Activated naive CD4-positive, alpha-beta T cell treated with anti-CD3 and anti-CD28 coated beads, Interleukin-2, amount 10 ng/mL, durations not matched to agents 7 days and 5 days (primary cell): Measurements from ENCODE around the gene HUNK.

Experiments used
- CTCF ChIA-PET: fragments of 350-600 bp; sonication (Branson Sonifier 250); formaldehyde crosslinking; loops from one replicate; lab custom pipeline; 2021; ENCODE audit warnings: antibody characterized with exemption; lab: Charles Lee
- DNase-seq: peaks from one replicate; pipeline ENCODE4 v3.0.0-alpha.2; 2020
- H3K27ac Mint-ChIP-seq: one replicate; pipeline ENCODE4 v1.8.0; 2021; ENCODE audit warnings: mild to moderate bottlenecking, moderate library complexity, mixed read lengths
- H3K27me3 Mint-ChIP-seq: one replicate; pipeline ENCODE4 v1.8.0; 2021; ENCODE audit warnings: mild to moderate bottlenecking, mixed read lengths
- H3K36me3 Mint-ChIP-seq: one replicate; pipeline ENCODE4 v1.8.0; 2021; ENCODE audit warnings: mixed read lengths
- H3K4me1 Mint-ChIP-seq: one replicate; pipeline ENCODE4 v1.8.0; 2021; ENCODE audit warnings: mixed read lengths
- H3K4me3 Mint-ChIP-seq: one replicate; pipeline ENCODE4 v1.8.0; 2021; ENCODE audit warnings: mild to moderate bottlenecking, moderate library complexity, mixed read lengths
- H3K9me3 Mint-ChIP-seq: one replicate; pipeline ENCODE4 v1.8.0; 2021; ENCODE audit warnings: mixed read lengths

The HUNK gene

DNA sequence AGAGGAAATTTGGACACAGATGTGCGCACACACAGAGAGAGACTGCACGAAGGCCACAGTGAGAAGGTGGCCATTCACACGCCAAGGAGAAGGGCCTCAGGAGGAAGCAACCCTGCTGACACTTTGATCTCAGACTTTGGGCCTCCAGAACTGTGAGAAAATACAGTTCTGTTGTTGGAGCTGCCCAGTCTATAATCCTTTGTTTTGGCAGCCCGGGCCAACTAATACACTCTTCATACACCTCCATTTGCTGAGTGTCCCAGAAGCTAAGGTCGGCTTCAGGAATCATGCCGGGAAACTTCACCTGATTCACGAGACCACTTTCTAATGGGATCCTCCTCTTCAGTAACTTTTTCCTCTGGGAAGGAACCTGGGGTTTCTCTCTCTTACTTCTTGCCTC is 23.2 kb downstream of the HUNK start:
- Mint-ChIP-seq H3K36me3 (no peaks in the 10 kb centered on the region), H3K27me3 (peaks cover 6% of the 10 kb centered on the region), H3K4me1 (peaks cover 7% of the 10 kb centered on the region), H3K27ac (no peak overlapping the region), H3K4me3 (no peak overlapping the region), H3K9me3 (peaks cover 2% of the 10 kb centered on the region)
- CTCF ChIA-PET, result no interaction called here
- no peak for DNase-seq

DNA sequence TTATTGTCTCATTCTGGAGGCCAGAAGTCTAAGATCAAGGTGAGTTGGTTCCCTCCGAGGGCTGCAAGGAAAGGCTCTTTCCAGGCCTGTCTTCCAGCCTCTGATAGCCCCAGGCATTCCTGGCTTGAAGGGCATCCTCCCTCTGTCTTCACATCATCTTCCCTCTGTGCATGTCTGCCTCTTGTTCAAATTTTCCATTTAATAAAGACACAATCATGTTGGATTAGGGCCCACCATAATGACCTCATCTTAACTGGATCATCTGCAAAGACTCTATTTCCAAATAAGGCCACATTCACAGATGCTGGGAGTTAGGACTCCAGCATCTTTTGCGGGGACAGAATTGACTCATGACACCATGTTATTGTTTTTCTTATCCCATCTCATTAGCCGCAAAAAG is 24.5 kb downstream of the HUNK start:
- CTCF ChIA-PET, result interaction anchor here (0.6 kb wide), 1 partner anchor 851 kb away, joined by 3 read pairs; no protein-coding TSS in a partner anchor
- H3K4me3 Mint-ChIP-seq, result no peak overlapping the region

DNA sequence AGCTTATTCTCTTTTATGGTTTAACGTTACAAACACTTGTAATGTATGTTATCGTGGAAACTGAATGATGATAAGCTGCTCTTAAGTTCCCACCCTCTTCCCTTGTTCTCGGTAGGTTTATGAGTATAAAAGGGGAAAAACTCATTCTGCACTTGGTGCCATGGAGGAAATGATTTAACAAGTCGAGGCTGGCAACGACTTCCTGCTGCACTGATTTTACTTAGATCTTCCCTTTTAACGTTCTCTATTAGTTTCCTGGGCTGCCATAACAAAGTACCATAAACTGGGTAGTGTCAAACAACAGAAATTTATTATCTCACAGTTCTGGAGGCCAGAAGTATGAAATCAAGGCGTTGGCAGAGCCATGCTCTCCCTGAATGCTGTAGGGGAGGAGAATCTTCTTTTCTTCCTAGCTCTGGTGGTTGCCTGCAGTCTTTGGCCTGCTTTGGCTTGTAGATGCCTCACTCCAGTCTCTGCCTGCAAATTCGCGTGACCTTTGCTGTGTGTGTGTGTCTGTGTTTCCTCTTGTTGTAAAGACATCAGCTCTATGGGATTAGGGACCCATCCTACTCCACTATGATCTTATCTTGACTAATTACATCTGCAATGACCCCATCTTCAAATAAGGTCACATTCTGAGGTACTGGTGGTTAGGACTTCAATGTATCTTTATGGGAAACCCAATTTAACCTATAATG is 26.3 kb downstream of the HUNK start:
- CTCF ChIA-PET, result no interaction called here
- H3K27me3 Mint-ChIP-seq, result no peaks in the 10 kb centered on the region
- H3K4me1 Mint-ChIP-seq, result peaks cover 7% of the 10 kb centered on the region
- no peak for DNase-seq
- H3K4me3 Mint-ChIP-seq, result no peak overlapping the region
- peaks cover 2% of the 10 kb centered on the region for H3K9me3 Mint-ChIP-seq
- no peak overlapping the region for H3K27ac Mint-ChIP-seq
- H3K36me3 Mint-ChIP-seq, result no peaks in the 10 kb centered on the region

More for the DNA sequence above, 24.5 kb downstream of the HUNK start:
- H3K9me3 Mint-ChIP-seq, result peaks cover 2% of the 10 kb centered on the region
- peaks cover 6% of the 10 kb centered on the region for H3K27me3 Mint-ChIP-seq
- no peak for DNase-seq
- H3K4me1 Mint-ChIP-seq, result peaks cover 7% of the 10 kb centered on the region
- H3K36me3 Mint-ChIP-seq, result no peaks in the 10 kb centered on the region
- H3K27ac Mint-ChIP-seq, result no peak overlapping the region

DNA sequence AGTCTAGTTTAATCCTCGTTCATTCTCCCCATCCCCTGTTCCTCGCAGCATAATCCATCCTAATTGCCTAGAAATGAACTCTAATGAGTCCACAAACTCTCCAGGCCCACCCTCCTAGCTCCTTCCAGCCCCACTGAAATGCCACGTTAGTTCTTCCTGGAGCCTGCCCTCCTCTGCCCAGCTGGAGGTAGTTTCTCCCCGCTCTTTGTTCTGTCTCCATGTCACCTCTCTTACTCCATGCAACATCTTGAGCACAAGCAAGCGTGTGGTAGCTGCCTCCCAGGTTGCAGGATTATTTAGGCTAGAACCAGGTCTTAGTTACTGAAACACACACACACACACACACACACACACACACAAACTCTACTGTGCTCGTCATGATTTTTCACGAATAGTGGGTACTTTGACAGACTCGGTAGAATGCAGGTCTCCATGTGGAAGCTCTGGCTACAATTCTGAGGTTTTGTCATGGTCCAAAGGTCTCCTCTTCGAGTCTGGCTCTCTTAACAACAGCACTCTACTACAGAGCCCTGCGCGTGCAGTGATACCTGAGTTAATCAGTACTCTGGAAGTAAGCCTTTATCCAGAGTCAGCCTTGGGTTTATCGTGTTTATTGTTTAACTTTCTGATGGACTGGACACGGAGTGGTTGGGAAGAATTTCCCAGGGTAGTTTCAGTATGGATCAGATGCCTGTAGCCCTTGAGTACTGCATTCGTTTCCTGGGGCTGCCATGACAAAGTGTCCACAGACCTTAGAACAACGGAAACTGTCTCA is 27.5 kb downstream of the HUNK start:
- no peaks in the 10 kb centered on the region for H3K36me3 Mint-ChIP-seq
- no peaks in the 10 kb centered on the region for H3K27me3 Mint-ChIP-seq
- H3K27ac Mint-ChIP-seq, result no peak overlapping the region
- DNase-seq, result no peak
- H3K4me1 Mint-ChIP-seq, result peaks cover 7% of the 10 kb centered on the region
- CTCF ChIA-PET, result no interaction called here
- H3K9me3 Mint-ChIP-seq, result peaks cover 2% of the 10 kb centered on the region
- no peak overlapping the region for H3K4me3 Mint-ChIP-seq

DNA sequence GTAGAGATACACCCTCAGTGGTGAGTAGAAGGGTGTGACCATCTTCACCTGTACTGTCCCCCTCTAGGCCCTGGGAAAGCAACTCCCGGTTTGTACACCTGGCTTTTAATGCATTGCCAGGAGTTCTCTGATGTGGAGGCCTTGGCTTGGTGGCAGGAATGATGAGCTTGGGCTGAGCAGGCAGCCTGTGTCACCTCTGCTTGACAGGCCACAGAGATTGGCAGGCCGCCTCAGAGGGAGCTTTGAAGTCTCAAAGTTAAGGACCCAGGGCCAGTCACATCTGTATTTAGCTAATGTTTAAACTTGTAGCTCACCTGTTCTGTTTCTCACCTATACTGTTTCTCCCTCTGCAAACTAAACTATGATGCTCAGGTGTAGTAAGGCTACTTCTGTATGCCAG is 28.5 kb downstream of the HUNK start:
- no peak overlapping the region for H3K4me3 Mint-ChIP-seq
- CTCF ChIA-PET, result no interaction called here
- H3K27me3 Mint-ChIP-seq, result no peaks in the 10 kb centered on the region
- peaks cover 2% of the 10 kb centered on the region for H3K9me3 Mint-ChIP-seq
- H3K4me1 Mint-ChIP-seq, result peaks cover 7% of the 10 kb centered on the region
- no peaks in the 10 kb centered on the region for H3K36me3 Mint-ChIP-seq
- no peak overlapping the region for H3K27ac Mint-ChIP-seq
- no peak for DNase-seq

DNA sequence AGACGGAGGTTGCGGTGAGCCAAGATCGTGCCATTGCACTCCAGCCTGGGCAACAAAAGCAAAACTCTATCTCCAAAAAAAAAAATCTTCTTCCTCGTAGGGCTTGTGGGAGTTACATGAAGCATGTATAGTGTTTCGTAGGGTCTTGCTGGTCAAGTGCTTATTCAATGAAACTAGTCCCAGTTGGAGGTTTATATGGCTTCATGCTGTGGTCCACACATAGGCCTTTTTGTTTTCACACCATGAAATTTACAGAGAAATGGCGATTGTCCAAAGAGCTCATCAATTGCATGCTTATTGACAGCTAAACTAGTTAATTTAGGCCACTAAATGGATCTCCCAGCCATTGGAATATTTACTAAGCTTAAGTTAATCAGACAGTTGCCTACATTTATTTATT is 29.6 kb downstream of the HUNK start:
- no peaks in the 10 kb centered on the region for H3K36me3 Mint-ChIP-seq
- H3K4me3 Mint-ChIP-seq, result no peak overlapping the region
- H3K27me3 Mint-ChIP-seq, result peaks cover 3% of the 10 kb centered on the region

DNA sequence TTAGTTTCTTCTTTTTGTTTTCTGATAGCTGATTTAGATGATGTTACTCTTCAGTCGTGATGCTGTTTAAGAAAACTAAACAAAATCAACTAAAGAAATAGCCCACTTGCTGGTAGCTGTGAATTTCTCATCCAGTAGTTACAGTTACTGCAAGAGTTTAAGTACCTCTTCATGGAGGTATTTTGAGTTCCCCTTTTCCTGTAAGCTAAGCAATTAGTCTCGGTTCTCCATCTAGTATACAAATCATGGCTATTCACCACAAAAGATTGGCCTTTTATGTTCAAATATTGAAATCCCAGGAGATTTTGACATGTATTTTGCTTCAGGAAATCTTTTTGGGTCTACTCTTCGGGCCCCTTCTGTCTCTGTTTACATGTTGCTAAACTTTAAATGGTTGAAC is 31.1 kb downstream of the HUNK start:
- Mint-ChIP-seq H3K4me1 (peaks cover 5% of the 10 kb centered on the region), H3K9me3 (peaks cover 2% of the 10 kb centered on the region), H3K4me3 (no peak overlapping the region), H3K27ac (no peak overlapping the region), H3K36me3 (no peaks in the 10 kb centered on the region), H3K27me3 (peaks cover 18% of the 10 kb centered on the region)
- CTCF ChIA-PET, result no interaction called here
- no peak for DNase-seq

More for the DNA sequence above, 29.6 kb downstream of the HUNK start:
- H3K27ac Mint-ChIP-seq, result no peak overlapping the region
- CTCF ChIA-PET, result no interaction called here
- peaks cover 7% of the 10 kb centered on the region for H3K4me1 Mint-ChIP-seq
- DNase-seq, result no peak
- peaks cover 2% of the 10 kb centered on the region for H3K9me3 Mint-ChIP-seq

DNA sequence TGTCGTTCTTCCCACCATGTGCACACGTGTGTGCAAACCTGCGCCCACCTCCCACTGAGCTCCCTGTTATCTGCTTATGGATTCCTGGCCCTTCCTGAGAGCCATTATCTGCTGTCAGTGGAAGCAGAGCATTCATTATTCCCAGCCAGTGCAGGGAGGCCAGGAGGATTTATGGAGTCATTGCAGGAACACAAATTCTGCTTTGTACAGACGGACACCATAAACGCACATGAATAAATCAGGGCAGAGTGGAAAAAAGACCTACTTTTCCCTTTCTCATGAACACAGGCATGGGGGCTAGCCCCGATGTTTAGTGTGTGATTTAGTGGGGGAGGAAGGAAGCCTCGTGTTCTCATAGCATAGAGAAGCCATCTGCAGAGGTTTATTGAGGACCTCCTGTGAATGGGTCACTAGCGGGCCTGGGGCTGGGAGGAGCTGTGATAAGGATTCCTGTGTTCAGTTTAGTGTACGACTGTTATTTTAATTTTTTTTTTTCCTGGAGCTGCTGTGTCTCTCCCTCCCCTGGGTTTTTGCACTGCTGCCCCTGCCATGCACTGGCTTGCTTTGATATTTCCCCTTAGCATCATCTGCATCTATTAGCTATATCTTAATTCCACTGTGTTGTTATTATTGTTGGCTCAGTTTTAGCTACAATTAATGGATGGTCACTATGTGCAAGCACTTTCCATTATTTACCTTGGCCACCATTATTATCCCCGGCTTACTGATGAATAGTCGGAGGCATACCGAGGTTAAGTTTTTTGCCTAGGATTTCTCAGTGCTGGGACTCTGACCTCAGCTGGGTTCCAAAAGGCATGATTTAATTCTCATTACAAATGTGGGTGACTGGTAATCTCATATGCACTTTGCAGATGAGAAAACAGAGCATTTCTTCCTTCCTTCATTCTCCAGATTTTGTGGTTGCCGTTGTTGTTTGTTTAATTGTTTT is 33.0 kb downstream of the HUNK start:
- no peak for DNase-seq
- Mint-ChIP-seq H3K9me3 (no peaks in the 10 kb centered on the region), H3K36me3 (no peaks in the 10 kb centered on the region), H3K4me1 (no peaks in the 10 kb centered on the region), H3K4me3 (no peak overlapping the region), H3K27me3 (peaks cover 31% of the 10 kb centered on the region), H3K27ac (no peak overlapping the region)
- CTCF ChIA-PET, result no interaction called here

DNA sequence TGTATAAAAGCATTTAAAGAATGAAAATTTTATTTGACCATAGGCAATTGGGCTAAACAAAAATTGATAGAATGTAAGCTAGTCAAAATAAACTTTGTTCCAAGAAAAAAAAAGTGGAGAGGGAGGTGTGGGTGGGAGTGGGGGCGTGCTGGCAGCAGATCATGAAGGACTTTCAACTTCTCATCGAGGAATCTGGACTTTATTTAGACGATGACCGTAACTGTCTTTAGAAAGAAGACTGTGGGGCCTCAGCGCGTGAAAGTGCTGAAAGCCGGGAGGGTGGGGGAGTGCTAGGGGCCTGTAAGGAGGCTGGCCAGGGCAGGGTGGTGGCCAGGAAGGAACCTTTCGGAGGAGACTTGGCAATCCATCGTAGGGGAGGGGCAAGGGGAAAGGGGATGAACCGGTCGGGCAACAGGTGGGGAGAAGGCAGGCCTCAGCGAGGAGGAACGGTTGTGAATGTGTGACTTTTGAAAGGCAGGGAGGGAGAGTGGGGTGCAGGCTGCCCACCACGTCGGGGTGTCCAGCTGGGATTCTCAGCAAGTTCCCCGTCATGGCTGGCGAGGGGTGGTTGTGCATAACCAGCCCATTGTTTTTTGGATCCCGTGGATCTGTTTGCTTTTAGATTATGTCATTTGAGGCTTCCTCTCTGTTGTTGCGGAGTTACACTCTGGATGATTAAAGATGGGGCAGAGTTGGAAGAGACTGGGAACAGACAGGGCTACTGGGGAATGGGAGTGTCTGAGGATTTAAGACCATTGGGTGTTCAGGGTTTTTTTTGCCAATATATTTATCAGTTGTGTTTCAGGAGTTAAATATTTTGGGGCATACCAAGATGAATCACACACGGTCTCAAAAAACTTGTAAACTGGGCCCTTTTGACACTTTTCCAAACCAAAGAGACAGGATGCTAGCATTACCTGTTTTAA is 35.5 kb downstream of the HUNK start:
- Mint-ChIP-seq H3K4me1 (no peaks in the 10 kb centered on the region), H3K27ac (no peak overlapping the region), H3K4me3 (no peak overlapping the region), H3K36me3 (no peaks in the 10 kb centered on the region), H3K9me3 (no peaks in the 10 kb centered on the region), H3K27me3 (peaks cover 36% of the 10 kb centered on the region)
- no peak for DNase-seq
- CTCF ChIA-PET, result no interaction called here

DNA sequence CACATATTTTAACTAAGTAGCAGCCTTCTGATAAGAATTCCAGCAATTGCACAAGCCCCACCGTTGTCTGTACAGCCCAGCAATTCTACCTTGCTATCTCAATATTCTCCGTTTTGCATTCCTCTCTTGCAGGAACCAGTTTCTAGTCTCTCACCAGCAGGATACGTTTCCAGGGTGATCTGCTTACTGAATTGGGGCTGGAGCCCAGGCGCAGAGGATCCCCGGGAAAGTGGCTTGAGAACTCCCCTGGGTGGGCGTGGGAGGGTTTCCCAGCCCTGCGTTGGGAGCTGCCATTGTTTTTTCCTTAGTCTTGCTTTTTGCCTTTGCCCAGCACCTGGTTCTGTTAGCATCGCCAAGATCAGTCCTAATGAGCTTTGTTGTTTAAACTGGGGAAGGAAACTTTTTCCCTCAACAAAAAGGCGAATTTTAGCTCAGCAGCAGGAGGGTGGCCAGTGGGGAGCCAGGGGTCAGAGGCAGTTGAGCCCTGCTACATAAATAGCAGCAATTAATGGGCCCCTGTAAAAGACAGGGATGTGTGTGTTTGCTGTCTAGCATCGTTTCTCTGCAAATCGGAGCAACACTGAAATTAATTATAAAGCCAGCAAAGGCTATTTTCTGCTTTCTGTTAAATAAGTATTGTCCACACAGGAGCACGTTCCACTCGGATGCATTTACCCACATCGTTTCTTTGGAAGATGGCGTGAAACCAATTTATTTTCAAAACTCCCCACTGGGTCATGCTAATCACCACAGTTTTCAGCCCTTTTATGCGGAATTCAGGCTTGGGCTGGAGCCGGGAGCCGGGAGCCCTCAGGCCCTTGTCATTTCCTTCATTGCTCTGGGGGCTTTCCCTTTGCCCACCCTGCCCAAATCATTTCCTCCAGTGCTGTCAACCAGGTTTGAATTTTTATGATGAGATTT is 36.6 kb downstream of the HUNK start:
- Mint-ChIP-seq H3K36me3 (no peaks in the 10 kb centered on the region), H3K27ac (no peak overlapping the region), H3K4me1 (no peaks in the 10 kb centered on the region), H3K9me3 (no peaks in the 10 kb centered on the region), H3K4me3 (no peak overlapping the region), H3K27me3 (peaks cover 36% of the 10 kb centered on the region)
- CTCF ChIA-PET, result no interaction called here
- DNase-seq, result no peak

DNA sequence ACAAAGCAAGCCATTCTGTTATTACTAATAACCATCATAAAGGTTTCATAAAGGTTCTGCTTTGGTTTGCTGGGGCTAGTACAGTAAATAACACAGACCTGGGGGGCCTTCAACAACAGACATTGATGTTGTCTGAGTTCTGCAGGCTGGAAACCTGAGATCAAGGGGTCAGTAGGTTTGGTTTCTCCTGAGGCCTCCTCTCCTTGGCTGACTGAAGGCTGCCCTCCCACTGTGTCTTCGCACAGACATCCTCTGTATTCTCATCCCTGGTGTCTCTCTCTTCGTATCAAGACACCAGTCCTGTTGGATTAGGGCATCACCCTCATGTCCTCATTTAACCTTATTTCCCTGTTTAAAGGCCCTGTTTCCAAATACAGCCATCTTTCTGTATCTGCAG is 37.3 kb downstream of the HUNK start:
- H3K27me3 Mint-ChIP-seq, result peaks cover 36% of the 10 kb centered on the region
- H3K4me3 Mint-ChIP-seq, result no peak overlapping the region
- no peaks in the 10 kb centered on the region for H3K9me3 Mint-ChIP-seq
- DNase-seq, result no peak
- no peaks in the 10 kb centered on the region for H3K36me3 Mint-ChIP-seq
- CTCF ChIA-PET, result no interaction called here
- H3K27ac Mint-ChIP-seq, result no peak overlapping the region
- H3K4me1 Mint-ChIP-seq, result no peaks in the 10 kb centered on the region

DNA sequence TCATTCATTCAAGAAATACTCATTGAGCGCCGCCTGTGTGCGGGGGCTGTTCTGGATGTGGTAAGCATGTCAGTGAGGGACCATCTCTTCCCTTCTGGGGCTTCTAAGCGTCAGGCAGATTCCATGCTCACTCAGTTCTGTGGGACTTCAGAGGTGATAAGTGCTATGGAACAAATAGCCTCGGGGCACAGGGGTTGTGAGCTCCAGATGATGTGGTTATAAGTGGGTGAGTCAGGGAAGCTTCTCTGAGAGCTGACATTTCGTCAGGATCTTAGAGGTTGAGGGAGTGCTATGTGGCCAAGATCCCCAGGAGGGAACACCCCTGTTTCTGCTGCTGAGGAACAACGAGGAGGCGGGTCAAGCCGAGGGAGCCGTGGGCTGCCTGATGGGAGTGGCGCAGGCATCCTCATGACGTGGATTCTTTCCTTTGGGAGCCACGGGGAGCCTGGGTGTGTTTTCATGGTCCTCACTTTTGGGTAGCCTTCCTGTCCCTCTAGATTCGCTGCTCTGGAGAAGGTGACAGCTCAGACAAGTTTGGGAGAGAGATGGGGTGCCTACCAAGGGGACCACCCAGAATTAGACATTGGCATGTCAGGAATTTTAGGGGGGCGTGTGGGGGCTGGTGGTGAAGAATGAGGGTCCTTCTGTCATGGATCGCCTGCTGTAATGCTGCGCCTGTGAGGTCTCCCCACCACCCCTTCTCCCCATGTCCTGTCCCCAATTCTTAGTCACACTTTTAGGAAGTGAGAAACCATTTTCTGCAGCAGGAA is 38.5 kb downstream of the HUNK start:
- Mint-ChIP-seq H3K27ac (no peak overlapping the region), H3K36me3 (no peaks in the 10 kb centered on the region), H3K4me1 (no peaks in the 10 kb centered on the region), H3K4me3 (no peak overlapping the region), H3K27me3 (peaks cover 36% of the 10 kb centered on the region), H3K9me3 (no peaks in the 10 kb centered on the region)
- CTCF ChIA-PET, result no interaction called here
- DNase-seq, result no peak
